ENCODE measurements around the gene CRLF1.

The CRLF1 gene, protein sequence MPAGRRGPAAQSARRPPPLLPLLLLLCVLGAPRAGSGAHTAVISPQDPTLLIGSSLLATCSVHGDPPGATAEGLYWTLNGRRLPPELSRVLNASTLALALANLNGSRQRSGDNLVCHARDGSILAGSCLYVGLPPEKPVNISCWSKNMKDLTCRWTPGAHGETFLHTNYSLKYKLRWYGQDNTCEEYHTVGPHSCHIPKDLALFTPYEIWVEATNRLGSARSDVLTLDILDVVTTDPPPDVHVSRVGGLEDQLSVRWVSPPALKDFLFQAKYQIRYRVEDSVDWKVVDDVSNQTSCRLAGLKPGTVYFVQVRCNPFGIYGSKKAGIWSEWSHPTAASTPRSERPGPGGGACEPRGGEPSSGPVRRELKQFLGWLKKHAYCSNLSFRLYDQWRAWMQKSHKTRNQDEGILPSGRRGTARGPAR

GRCh38 chr19:18606281-18607225, at the start of gene CRLF1:
TSS of gene CRLF1 (minus strand) at chr19:18606799. CDS start at chr19:18606656, 143 bp downstream.
- no peak for DNase-seq (ENCODE audit: low read depth)

- no peak for DNase-seq (ENCODE audit: low read depth)
Observed at GRCh38 chr19:18655173-18655844, 48.7 kb upstream of the CRLF1 start.

GRCh38 chr19:18654469-18654868, 47.9 kb upstream of the CRLF1 start:
- no peak for DNase-seq (ENCODE audit: low read depth)

DNA sequence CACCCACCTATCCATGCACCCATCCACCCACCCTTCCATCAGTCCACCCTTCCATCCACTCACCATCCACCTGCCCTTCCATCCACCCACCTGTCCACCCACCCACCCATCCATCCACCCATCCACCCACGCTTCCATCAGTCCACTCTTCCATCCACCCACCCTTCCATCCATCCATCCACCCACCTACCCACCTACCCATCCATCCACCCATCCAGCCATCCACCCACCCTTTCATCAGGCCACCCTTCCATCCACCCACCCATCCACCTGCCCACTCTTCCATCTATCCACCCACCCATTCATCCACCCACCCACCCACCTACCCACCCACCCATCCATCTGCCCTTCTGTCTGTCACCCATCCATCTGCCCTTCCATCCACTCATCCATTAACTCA, 47.3 kb upstream of the CRLF1 start:
- DNase-seq (ENCODE audit: low read depth) = no peak

- DNase-seq (ENCODE audit: low read depth) = no peak
Observed at GRCh38 chr19:18651733-18652132, 45.1 kb upstream of the CRLF1 start.

DNA sequence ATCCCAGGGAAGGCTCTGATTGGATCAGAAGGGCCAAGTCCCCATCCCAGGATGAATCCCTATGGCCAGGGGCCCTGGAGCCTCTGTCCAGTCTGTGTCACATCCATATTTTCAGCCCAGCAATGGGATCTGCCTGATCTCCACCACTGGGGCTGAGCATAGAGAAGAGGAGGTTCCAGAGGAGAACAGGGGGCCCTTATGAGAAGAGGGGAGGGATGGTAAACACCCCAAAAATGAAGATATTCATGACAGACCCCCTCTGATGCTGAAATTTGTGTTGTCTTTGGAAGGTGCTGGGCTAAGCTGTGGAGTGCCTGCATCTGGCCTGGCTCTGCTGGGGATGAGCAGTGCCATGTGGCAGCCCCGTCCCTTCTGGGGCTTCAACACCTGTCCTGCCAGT, 44.7 kb upstream of the CRLF1 start:
- DNase-seq (ENCODE audit: low read depth) = no peak

- DNase-seq (ENCODE audit: low read depth) = no peak
Observed at GRCh38 chr19:18650468-18651041, 44.0 kb upstream of the CRLF1 start.

GRCh38 chr19:18650021-18650390, 43.4 kb upstream of the CRLF1 start:
- DNase-seq (ENCODE audit: low read depth) = no peak

DNA sequence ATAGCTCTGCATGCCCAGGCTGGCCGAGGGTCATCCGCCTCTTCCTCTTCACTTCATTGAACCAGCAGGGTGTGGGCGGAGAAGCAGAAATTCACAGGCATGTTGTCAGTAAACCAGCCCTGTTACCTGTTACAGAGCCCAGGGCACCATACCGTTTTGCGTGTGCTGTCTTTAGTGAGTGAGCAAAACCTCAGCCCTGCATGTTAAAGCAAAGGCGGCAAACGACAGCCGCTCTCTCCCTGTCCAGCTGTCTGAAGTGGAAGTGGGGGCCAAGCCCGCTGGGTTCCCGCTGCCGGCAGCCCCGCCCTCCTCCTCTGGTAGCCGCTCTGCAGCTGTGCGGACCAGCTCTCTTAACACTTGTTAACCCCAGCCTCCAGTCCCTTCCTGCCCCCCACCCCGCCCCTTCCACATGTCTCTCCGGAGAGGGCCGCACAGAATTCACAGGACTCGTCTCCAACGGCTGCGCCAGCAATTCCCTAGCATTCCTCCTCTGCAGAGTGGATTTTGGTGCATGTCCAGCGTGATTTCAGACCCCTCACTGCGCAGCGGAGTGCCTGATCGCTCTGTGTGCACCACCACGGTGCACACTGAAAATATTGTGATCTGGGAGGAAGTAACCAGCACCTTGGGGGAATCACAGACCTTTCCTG, 42.9 kb upstream of the CRLF1 start:
- no peak for DNase-seq (ENCODE audit: low read depth)

DNA sequence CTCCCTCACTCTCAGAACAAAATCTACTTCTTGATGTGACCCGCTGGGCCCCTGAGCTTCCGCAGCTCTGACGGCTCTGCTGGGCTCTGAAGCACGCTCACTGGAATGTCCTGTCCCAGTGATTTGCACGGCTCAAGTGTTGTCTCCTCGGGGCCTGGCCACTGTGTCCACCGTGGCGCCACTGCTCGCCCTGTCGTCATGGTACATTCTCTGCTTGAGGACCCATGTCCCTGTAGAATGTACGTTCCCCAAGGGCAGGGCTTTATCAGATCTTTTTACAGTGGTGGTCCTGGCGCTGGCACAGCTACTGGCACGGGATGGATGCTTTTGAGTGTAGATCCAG, 42.3 kb upstream of the CRLF1 start:
- DNase-seq (ENCODE audit: low read depth) = no peak

GRCh38 chr19:18647807-18648206, 41.2 kb upstream of the CRLF1 start:
- DNase-seq (ENCODE audit: low read depth) = no peak

GRCh38 chr19:18647371-18647767, 40.8 kb upstream of the CRLF1 start:
- DNase-seq (ENCODE audit: low read depth) = no peak

DNA sequence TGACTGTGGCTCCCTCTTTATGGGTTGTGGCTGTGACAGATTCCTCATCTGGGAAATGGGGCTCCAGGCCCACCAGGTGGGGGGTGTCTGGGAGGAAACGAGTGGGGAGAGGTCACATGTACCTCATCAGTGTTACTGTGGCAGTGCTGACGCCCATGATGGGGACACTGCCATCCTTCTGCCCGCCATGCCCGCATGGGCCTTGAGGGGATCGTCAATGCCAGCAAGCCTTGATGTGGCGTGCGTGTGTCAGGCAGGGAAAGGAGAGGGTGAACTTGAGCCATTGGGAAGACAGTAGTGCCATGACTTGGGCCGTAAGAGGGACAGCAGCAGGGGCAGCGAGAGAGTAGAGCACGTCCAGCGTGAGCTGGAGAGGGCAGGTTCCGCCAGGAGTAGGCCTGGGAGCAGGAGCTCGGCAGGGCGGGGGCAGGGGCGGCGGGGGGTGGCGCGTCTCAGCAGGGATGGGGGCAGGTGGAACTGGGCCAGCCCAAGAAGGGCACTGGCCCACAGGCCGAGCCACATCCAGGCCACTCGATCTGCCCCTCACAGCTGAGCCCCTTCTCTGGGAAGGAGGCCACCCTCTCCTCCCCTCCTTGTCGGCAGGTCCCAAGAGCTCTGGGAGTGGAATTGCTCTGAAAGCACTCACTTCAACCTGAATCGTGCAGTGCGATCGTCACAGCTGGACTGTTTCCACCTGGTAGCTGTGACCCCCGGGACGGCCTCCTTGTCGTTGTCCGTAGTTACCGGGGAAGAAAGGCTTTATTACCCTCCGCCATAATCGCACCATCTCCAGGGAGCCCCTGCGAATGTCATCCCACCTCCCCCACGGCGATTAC, 40.2 kb upstream of the CRLF1 start:
- DNase-seq (ENCODE audit: low read depth) = no peak

- DNase-seq (ENCODE audit: low read depth) = no peak
Observed at GRCh38 chr19:18645035-18645511, 38.5 kb upstream of the CRLF1 start.

DNA sequence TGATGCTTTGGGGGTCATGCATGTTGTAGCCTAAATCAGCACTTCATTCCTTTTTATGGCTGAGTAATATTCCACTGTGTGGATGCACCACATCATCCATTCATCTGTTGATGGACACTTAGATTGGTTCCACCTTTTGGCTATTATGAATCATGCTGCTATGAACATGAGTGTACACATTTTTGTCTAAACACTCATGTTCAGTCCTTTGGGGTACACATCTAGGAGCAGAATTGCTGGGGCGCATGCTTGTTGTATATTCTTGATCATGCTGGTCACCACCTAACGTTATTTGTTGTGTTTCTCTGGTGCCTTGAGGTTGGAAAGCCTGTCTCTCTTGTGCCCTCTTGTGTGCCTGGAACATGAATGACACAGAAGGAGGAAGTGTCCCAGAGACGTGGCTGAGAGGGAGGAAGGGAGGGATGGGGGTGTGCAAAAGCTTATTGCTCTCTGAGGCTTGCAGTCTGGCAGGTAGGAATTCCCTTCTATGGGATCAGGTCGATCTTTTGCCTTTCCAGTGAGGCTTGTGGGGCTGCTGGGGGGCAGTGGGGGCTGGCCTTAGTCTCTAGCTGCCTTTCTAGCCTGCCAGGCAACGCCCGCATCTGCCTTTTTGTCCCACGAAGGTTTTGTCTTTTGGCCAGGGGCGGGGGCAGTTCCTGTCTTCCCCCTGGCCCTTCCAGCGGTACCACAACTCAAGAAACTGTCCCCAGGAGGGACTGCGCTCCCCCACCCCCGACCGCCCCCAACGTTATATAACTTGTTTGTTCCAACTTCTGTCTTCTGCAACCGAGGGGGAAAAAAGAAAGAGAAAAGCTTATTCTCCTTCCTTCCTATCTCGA, 37.8 kb upstream of the CRLF1 start:
- DNase-seq (ENCODE audit: low read depth) = no peak

GRCh38 chr19:18639706-18640243, 33.2 kb upstream of the CRLF1 start:
- DNase-seq (ENCODE audit: low read depth) = no peak

DNA sequence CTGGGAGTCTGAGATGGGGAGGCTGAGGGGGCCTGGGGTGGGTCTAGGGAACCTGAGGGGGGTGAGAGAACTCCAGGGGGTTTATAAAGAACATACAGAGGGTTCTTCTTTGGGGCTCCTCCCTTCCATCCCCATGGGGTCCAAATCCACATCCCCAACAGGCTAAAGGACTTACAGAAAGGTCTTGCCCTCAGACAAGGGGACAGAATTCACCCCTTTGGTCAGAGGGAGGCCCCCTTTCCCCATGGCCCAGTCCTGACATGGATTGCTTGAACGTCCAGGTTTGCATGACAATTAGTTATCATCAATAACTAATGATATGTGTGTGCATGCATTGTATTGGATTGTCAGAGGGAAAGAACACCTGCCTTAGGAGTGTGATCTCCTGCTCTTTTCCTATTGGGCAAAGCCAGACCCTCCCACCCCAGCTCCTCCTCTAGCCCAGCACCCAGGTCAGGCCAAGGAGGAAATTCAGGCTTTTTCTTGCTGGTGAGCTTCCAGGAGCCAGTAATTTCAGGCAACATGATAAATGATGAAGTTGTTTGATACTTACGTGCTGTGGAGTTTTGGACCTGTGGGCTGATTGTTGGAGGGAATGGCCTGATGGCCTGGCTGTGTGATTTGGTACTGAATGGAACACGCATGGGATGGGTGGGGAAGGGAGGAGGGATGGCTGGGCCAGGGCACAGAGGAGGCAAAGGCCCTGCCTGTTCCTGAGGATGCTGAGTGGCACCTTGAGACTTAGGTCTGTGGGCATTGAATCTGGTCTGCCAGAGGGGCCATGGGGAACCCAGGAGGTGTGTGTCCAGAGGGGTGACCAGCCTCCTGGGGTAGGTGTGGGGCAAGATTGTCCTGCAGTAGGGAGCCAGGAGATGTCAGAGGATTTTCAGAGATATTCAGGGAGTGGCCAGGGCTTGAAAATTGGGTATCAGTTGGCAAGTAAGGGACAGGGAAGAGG, 31.4 kb upstream of the CRLF1 start:
- DNase-seq (ENCODE audit: low read depth) = no peak

GRCh38 chr19:18636969-18637629, 30.5 kb upstream of the CRLF1 start, which contains the start of gene KLHL26:
TSS of gene KLHL26 (plus strand) at chr19:18637028. CDS start at chr19:18637055, 27 bp downstream.
- no peak for DNase-seq (ENCODE audit: low read depth)
